IMR-90 (cell line): Measurements from ENCODE around the gene BRD4. TPM values are rescaled to one million over a fixed set of nuclear protein-coding genes. Genes with fewer than 3 reads are reported as not detected.

Source experiments
- ATAC-seq: fragments of 200-7000 bp; cut with Tn5 transposase; 2 replicates; pipeline ENCODE4 v1.9.1; 2020; ENCODE audit warnings: low read depth, mild to moderate bottlenecking, moderate library complexity
- BruUV-seq: library from RNA; stranded (reverse); fragments of 400-500 nt; replicated peaks from 2 replicates; lab custom pipeline; 2021; lab: Mats Ljungman, UMichigan
- CTCF ChIA-PET: fragments of 300-600 bp; formaldehyde crosslinking; extraction: SDS; loops from one replicate; lab custom pipeline; 2021; ENCODE audit warnings: antibody characterized with exemption; lab: Yijun Ruan, JAX
- POLR2A ChIA-PET: fragments of 300-600 bp; sonication (Branson Sonifier 250); formaldehyde crosslinking; loops from one replicate; lab custom pipeline; 2022; ENCODE audit warnings: antibody characterized with exemption; ENCODE audit not compliant: unreplicated experiment; lab: Charles Lee
- DNase-seq: peaks from one replicate; pipeline ENCODE4 v3.0.0; 2013
- H2AFZ ChIP-seq: replicated peaks from 2 replicates; pipeline ENCODE3; 2013; ENCODE audit warnings: low read length, mild to moderate bottlenecking; ENCODE audit not compliant: poor library complexity
- H2AK5ac ChIP-seq: 2 replicates; pipeline ENCODE4 v1.6.1; 2013; ENCODE audit warnings: low read depth, low read length, inconsistent platforms
- H2AK9ac ChIP-seq: replicated peaks from 2 replicates; pipeline ENCODE3; 2013; ENCODE audit warnings: mild to moderate bottlenecking, low read depth, low read length, moderate library complexity; ENCODE audit not compliant: poor library complexity
- H2BK120ac ChIP-seq: 2 replicates; pipeline ENCODE4 v1.6.1; 2013; ENCODE audit warnings: low read depth, low read length, inconsistent platforms
- H2BK15ac ChIP-seq: 3 replicates; pipeline ENCODE4 v1.6.1; 2013; ENCODE audit warnings: low read depth, low read length, inconsistent platforms
- H2BK20ac ChIP-seq: 2 replicates; pipeline ENCODE4 v1.6.1; 2013; ENCODE audit warnings: low read depth, mild to moderate bottlenecking, inconsistent platforms, low read length, moderate library complexity
- H2BK5ac ChIP-seq: 2 replicates; pipeline ENCODE4 v1.6.1; 2013; ENCODE audit warnings: mild to moderate bottlenecking, low read depth, low read length, inconsistent platforms; ENCODE audit not compliant: poor library complexity, severe bottlenecking
- H3K14ac ChIP-seq: replicated peaks from 2 replicates; pipeline ENCODE4 v1.6.1; 2013; ENCODE audit warnings: low read depth, low read length, inconsistent platforms
- H3K18ac ChIP-seq: 2 replicates; pipeline ENCODE4 v1.6.1; 2013; ENCODE audit warnings: low read depth, low read length, control low read depth
- H3K23ac ChIP-seq: 2 replicates; pipeline ENCODE4 v1.6.1; 2013; ENCODE audit warnings: low read depth, low read length, inconsistent platforms
- H3K27ac ChIP-seq: 2 replicates; pipeline ENCODE4 v1.5.1; 2013; ENCODE audit warnings: mild to moderate bottlenecking, control low read depth, low read length; ENCODE audit not compliant: insufficient read depth
- H3K27me3 ChIP-seq: 2 replicates; pipeline ENCODE4 v1.6.1; 2013; ENCODE audit warnings: low read length; ENCODE audit not compliant: control insufficient read depth, insufficient read depth
- H3K36me3 ChIP-seq: 2 replicates; pipeline ENCODE4 v1.6.1; 2013; ENCODE audit warnings: low read length, mixed read lengths; ENCODE audit not compliant: control insufficient read depth, insufficient read depth
- H3K4ac ChIP-seq: 2 replicates; pipeline ENCODE4 v1.6.1; 2013; ENCODE audit warnings: low read depth, low read length, inconsistent platforms
- H3K4me1 ChIP-seq: 2 replicates; pipeline ENCODE4 v1.6.1; 2013; ENCODE audit warnings: low read length, mixed read lengths; ENCODE audit not compliant: control insufficient read depth, insufficient read depth
- H3K4me2 ChIP-seq: 2 replicates; pipeline ENCODE4 v1.6.1; 2013; ENCODE audit warnings: low read depth, mild to moderate bottlenecking, control low read depth, low read length, moderate library complexity
- H3K4me3 ChIP-seq: 2 replicates; pipeline ENCODE4 v1.5.1; 2013; ENCODE audit warnings: low read depth, mild to moderate bottlenecking, control low read depth, low read length, moderate library complexity; ENCODE audit not compliant: insufficient read depth
- H3K56ac ChIP-seq: 2 replicates; pipeline ENCODE4 v1.6.1; 2013; ENCODE audit warnings: low read length, inconsistent platforms; ENCODE audit not compliant: insufficient read depth; ENCODE audit errors: extremely low read depth
- H3K79me1 ChIP-seq, 2 experiments: 2 replicates each; pipeline ENCODE4 v1.6.1; 2013; ENCODE audit warnings: low read length in 2 of 2, inconsistent platforms in 1 of 2, low read depth in 1 of 2
- H3K9ac ChIP-seq: 2 replicates; pipeline ENCODE4 v1.6.1; 2013; ENCODE audit warnings: low read depth, low read length, control low read depth
- H3K9me1 ChIP-seq: 2 replicates; pipeline ENCODE4 v1.6.1; 2013; ENCODE audit warnings: low read length, inconsistent platforms; ENCODE audit not compliant: insufficient read depth
- H3K9me3 ChIP-seq: 2 replicates; pipeline ENCODE4 v1.6.1; 2013; ENCODE audit warnings: low read length; ENCODE audit not compliant: control insufficient read depth, insufficient read depth
- H4K20me1 ChIP-seq: 2 replicates; pipeline ENCODE4 v1.6.1; 2013; ENCODE audit warnings: low read length, inconsistent platforms; ENCODE audit not compliant: insufficient read depth
- H4K5ac ChIP-seq: 2 replicates; pipeline ENCODE4 v1.6.1; 2013; ENCODE audit warnings: mild to moderate bottlenecking, low read depth, low read length, control low read depth
- H4K8ac ChIP-seq, 2 experiments: 2 replicates each; pipeline ENCODE4 v1.6.1; 2013; ENCODE audit warnings: low read depth in 2 of 2, low read length in 2 of 2, control low read depth in 1 of 2, inconsistent platforms in 1 of 2
- H4K91ac ChIP-seq: 2 replicates; pipeline ENCODE4 v1.6.1; 2013; ENCODE audit warnings: low read depth, low read length, inconsistent platforms; ENCODE audit not compliant: insufficient read depth
- BHLHE40 ChIP-seq: fragments of 150-350 bp; IDR thresholded peaks from 2 replicates; pipeline ENCODE4 v1.6.1; 2016; ENCODE audit warnings: mild to moderate bottlenecking, low read depth, low read length
- CEBPB ChIP-seq: IDR thresholded peaks from 2 replicates; pipeline ENCODE4 v1.6.1; 2012; ENCODE audit warnings: low read depth, low read length, improper control_type of control experiment
- CHD1 ChIP-seq: IDR thresholded peaks from 2 replicates; pipeline ENCODE4 v1.6.1; 2012; ENCODE audit warnings: low read depth, low read length, improper control_type of control experiment
- CTCF ChIP-seq: conservative IDR thresholded peaks from 2 replicates; pipeline ENCODE4 v1.5.1; 2012; ENCODE audit warnings: mild to moderate bottlenecking, low read depth, low read length, improper control_type of control experiment
- FOS ChIP-seq: fragments of 150-350 bp; IDR thresholded peaks from 2 replicates; pipeline ENCODE4 v1.6.1; 2016; ENCODE audit warnings: low read depth, low read length
- MAFK ChIP-seq: IDR thresholded peaks from 2 replicates; pipeline ENCODE4 v1.6.1; 2012; ENCODE audit warnings: low read depth, low read length, improper control_type of control experiment
- MAZ ChIP-seq: IDR thresholded peaks from 2 replicates; pipeline ENCODE4 v1.6.1; 2012; ENCODE audit warnings: low read depth, mild to moderate bottlenecking, low read length, improper control_type of control experiment, moderate library complexity, borderline replicate concordance
- MXI1 ChIP-seq: IDR thresholded peaks from 2 replicates; pipeline ENCODE4 v1.6.1; 2012; ENCODE audit warnings: low read depth, mild to moderate bottlenecking, low read length, moderate library complexity, borderline replicate concordance
- NFE2L2 ChIP-seq: fragments of 150-350 bp; IDR thresholded peaks from 2 replicates; pipeline ENCODE4 v1.6.1; 2016; ENCODE audit warnings: low read depth, mild to moderate bottlenecking, low read length
- POLR2A ChIP-seq: IDR thresholded peaks from 2 replicates; pipeline ENCODE4 v1.6.1; 2012; ENCODE audit warnings: mild to moderate bottlenecking, low read depth, low read length
- RAD21 ChIP-seq: IDR thresholded peaks from 2 replicates; pipeline ENCODE4 v1.6.1; 2012; ENCODE audit warnings: low read length, improper control_type of control experiment
- RCOR1 ChIP-seq: IDR thresholded peaks from 2 replicates; pipeline ENCODE4 v1.6.1; 2012; ENCODE audit warnings: mild to moderate bottlenecking, low read length, improper control_type of control experiment; ENCODE audit not compliant: insufficient replicate concordance
- RFX5 ChIP-seq: IDR thresholded peaks from 2 replicates; pipeline ENCODE4 v1.8.0; 2012; ENCODE audit warnings: low read depth, mild to moderate bottlenecking, low read length, moderate library complexity
- SMC3 ChIP-seq: fragments of 150-350 bp; IDR thresholded peaks from 2 replicates; pipeline ENCODE4 v1.6.1; 2016; ENCODE audit warnings: low read depth, mild to moderate bottlenecking, antibody characterized with exemption, low read length, moderate library complexity
- USF2 ChIP-seq: fragments of 150-350 bp; IDR thresholded peaks from 2 replicates; pipeline ENCODE4 v1.6.1; 2017; ENCODE audit warnings: mild to moderate bottlenecking, antibody characterized with exemption, low read length, low read depth
- WGBS, 2 experiments: methylation state at CpG; one replicate each; pipeline versions ENCODE4 v1.1.5 to v1.1.7; 2013; ENCODE audit warnings: missing lambda C conversion rate in 2 of 2; ENCODE audit not compliant: insufficient read length in 1 of 2; ENCODE audit errors: extremely low coverage in 2 of 2; 5-methylcytosine and 5-hydroxymethylcytosine counted together
- dilution Hi-C: fragments of 300-500 bp; cut with HindIII; formaldehyde crosslinking; loops from one replicate; pipeline ENCODE4 v1.14.3; 2018; ENCODE audit warnings: low sequenced_read_pairs; ENCODE audit not compliant: unreplicated experiment
- in situ Hi-C: fragments of 300-500 bp; cut with MboI; formaldehyde crosslinking; loops from 3 replicates; pipeline ENCODE4 v1.14.3; 2019; ENCODE audit warnings: low sequenced_read_pairs, inconsistent platforms, mixed read lengths
- intact Hi-C: fragments of 100-400 bp; cut with micrococcal nuclease; formaldehyde crosslinking; loops from 2 replicates; pipeline ENCODE4 v1.10.0; 2022
- polyA plus RNA-seq, 3 experiments: library from polyadenylated mRNA; depleted of rRNA; stranded (reverse); fragments of >200 nt; gene quantifications; 2 replicates each; pipeline ENCODE4 v1.2.3, GENCODE V29; 2012; ENCODE audit warnings: low replicate concordance in 1 of 3
- total RNA-seq: library from RNA; depleted of rRNA; stranded (reverse); fragments of >200 nt; gene quantifications from 2 replicates; pipeline ENCODE4 v1.2.3, GENCODE V29; 2012
- TF ChIP-seq, protein P1 (sequence below): fragments of 150-350 bp; IDR thresholded peaks from 2 replicates; pipeline ENCODE4 v1.6.1; 2016; ENCODE audit warnings: low read depth, mild to moderate bottlenecking, low read length, moderate library complexity, borderline replicate concordance

BRD4 gene
- total and polyA plus RNA-seq, 2 of the 4 experiments (the other 2 are of a cell fraction): 7.0 to 21.1 TPM

GRCh38 chr19:15227261-15227660 lies 105.1 kb downstream of the BRD4 start:
- Histone ChIP-seq H3K27ac (no peak overlapping the region), H3K27me3 (no peaks in the 10 kb centered on the region), H3K18ac (no peak overlapping the region), H3K4ac (no peak overlapping the region), H3K36me3 (no peaks in the 10 kb centered on the region), H4K91ac (no peak overlapping the region), H2AFZ (no peak overlapping the region), H3K79me1 (peaks cover 0 to 7% of the 10 kb centered on the region in 2 experiments; a peak in 1 of 4 replicates), H2AK5ac (no peak overlapping the region), H2BK5ac (no peak overlapping the region), H3K9me3 (no peaks in the 10 kb centered on the region), H3K4me2 (no peak overlapping the region), H3K23ac (no peak overlapping the region), H3K56ac (no peak overlapping the region), H2AK9ac (no peak overlapping the region), H4K5ac (no peak overlapping the region), H3K4me3 (no peak overlapping the region), H4K20me1 (no peaks in the 10 kb centered on the region; the same call in 1 of the 2 replicates), H2BK15ac (no peak overlapping the region), H3K14ac (no peak overlapping the region), H2BK120ac (no peak overlapping the region), H2BK20ac (no peak overlapping the region), H3K9ac (no peak overlapping the region), H3K9me1 (peaks cover 9% of the 10 kb centered on the region; the same call in 1 of the 2 replicates), H4K8ac (no peak overlapping the region), H3K4me1 (peaks cover 8% of the 10 kb centered on the region)
- DNase-seq (no peak), ATAC-seq (no peak)
- CTCF ChIA-PET: no interaction called here
- in situ Hi-C loops (no loop called here), intact Hi-C loops (no loop called here), dilution Hi-C loops (no loop called here)
- no TSS peak for BruUV-seq
- WGBS, 2 experiments: 100% methylated on average over 3 of the region's 7 CpGs; no CpG with 5 or more reads in 1 of the 2 experiments
- TF ChIP-seq BHLHE40 (no peak), MAZ (no peak), RCOR1 (no peak), RAD21 (no peak), POLR2A (no peak), CEBPB (no peak), CTCF (no peak), SMC3 (no peak), MXI1 (no peak), RFX5 (no peak), NFE2L2 (no peak), FOS (no peak), MAFK (no peak), USF2 (no peak), CHD1 (no peak)
- TF ChIP-seq, protein P1, sequence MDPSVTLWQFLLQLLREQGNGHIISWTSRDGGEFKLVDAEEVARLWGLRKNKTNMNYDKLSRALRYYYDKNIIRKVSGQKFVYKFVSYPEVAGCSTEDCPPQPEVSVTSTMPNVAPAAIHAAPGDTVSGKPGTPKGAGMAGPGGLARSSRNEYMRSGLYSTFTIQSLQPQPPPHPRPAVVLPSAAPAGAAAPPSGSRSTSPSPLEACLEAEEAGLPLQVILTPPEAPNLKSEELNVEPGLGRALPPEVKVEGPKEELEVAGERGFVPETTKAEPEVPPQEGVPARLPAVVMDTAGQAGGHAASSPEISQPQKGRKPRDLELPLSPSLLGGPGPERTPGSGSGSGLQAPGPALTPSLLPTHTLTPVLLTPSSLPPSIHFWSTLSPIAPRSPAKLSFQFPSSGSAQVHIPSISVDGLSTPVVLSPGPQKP: no peak
- POLR2A ChIA-PET: no interaction called here
